ENCODE results near the gene MYO16.

DNA sequence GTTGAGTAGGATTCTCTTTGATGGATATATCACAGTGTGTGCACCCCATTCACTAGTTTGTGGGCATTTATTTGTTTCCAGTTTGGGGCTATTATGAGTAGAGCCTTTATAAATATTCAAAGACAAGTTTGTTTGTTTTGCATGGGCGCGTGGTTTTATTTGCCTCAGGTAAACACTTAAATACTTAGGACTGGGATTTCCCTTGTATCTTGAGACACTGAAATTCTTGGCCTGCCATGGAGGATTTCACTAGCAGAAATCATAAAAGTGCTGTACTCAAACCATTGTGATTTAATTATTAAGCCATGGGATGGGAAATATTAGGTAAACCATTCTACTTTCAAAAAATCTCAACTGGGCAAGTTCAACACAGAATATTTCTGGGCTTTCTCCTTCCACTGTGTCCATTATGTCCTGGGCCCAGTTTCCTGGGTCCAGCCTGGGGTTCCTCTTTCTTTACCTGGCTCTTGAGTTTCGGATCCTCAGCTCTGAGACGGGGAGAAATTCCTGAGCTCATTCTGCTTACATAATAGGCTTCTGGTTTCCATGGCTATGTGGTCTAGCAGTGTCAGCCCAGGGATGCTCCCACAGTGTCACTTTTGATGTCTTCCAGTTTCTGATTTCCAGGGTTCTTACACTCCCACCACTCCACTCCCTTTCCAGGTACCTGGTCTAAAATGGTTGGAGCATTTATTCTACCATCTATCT is 14.4 kb downstream of the MYO16 start:
- TF ChIP-seq POLR2A (IDR thresholded peaks at IDR 0.05) = no peak
- TF ChIP-seq, protein P1, sequence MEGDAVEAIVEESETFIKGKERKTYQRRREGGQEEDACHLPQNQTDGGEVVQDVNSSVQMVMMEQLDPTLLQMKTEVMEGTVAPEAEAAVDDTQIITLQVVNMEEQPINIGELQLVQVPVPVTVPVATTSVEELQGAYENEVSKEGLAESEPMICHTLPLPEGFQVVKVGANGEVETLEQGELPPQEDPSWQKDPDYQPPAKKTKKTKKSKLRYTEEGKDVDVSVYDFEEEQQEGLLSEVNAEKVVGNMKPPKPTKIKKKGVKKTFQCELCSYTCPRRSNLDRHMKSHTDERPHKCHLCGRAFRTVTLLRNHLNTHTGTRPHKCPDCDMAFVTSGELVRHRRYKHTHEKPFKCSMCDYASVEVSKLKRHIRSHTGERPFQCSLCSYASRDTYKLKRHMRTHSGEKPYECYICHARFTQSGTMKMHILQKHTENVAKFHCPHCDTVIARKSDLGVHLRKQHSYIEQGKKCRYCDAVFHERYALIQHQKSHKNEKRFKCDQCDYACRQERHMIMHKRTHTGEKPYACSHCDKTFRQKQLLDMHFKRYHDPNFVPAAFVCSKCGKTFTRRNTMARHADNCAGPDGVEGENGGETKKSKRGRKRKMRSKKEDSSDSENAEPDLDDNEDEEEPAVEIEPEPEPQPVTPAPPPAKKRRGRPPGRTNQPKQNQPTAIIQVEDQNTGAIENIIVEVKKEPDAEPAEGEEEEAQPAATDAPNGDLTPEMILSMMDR (IDR thresholded peaks at IDR 0.05) = no peak
